ENCODE results near the gene RGS6. TPM values are rescaled to one million over a fixed set of nuclear protein-coding genes. Genes with fewer than 3 reads are reported as not detected.

The RGS6 gene
- total RNA-seq, 1 donor from 2014 or later, result 5.2 TPM

- H3K9ac ChIP-seq (ENCODE audit: low read depth in 1 of 3, low read length in 3 of 3), result no peak overlapping the region
- H3K27me3 ChIP-seq (ENCODE audit: control insufficient read depth in 3 of 3, insufficient read depth in 3 of 3, low read length in 3 of 3), result no peaks in the 10 kb centered on the region
- no peaks in the 10 kb centered on the region for H3K36me3 ChIP-seq (ENCODE audit: control insufficient read depth in 3 of 3, insufficient read depth in 3 of 3, low read length in 3 of 3)
- H3K4me1 ChIP-seq (ENCODE audit: control insufficient read depth in 3 of 3, insufficient read depth in 3 of 3, low read length in 3 of 3), result no peaks in the 10 kb centered on the region
- H3K9me3 ChIP-seq (ENCODE audit: control insufficient read depth in 3 of 3, low read length in 3 of 3), result no peaks in the 10 kb centered on the region
- no peak overlapping the region for H3K4me3 ChIP-seq (ENCODE audit: low read length in 3 of 3)
- no peak overlapping the region for H3K27ac ChIP-seq (ENCODE audit: low read depth, low read length)
Measured at GRCh38 chr14:72243309-72244293, 311.4 kb downstream of the RGS6 start.

- Histone ChIP-seq H3K4me1 (ENCODE audit: control insufficient read depth in 3 of 3, insufficient read depth in 3 of 3, low read length in 3 of 3) (no peaks in the 10 kb centered on the region), H3K9me3 (ENCODE audit: control insufficient read depth in 3 of 3, low read length in 3 of 3) (no peaks in the 10 kb centered on the region), H3K36me3 (ENCODE audit: control insufficient read depth in 3 of 3, insufficient read depth in 3 of 3, low read length in 3 of 3) (no peaks in the 10 kb centered on the region), H3K4me3 (ENCODE audit: low read length in 3 of 3) (no peak overlapping the region), H3K27ac (ENCODE audit: low read depth, low read length) (no peak overlapping the region), H3K27me3 (ENCODE audit: control insufficient read depth in 3 of 3, insufficient read depth in 3 of 3, low read length in 3 of 3) (no peaks in the 10 kb centered on the region), H3K9ac (ENCODE audit: low read depth in 1 of 3, low read length in 3 of 3) (no peak overlapping the region)
Measured at GRCh38 chr14:72247896-72248465, 315.8 kb downstream of the RGS6 start.

GRCh38 chr14:72253503-72253902 lies 321.3 kb downstream of the RGS6 start:
- H3K36me3 ChIP-seq (ENCODE audit: control insufficient read depth in 3 of 3, insufficient read depth in 3 of 3, low read length in 3 of 3), result no peaks in the 10 kb centered on the region
- H3K27me3 ChIP-seq (ENCODE audit: control insufficient read depth in 3 of 3, insufficient read depth in 3 of 3, low read length in 3 of 3), result no peaks in the 10 kb centered on the region
- H3K4me3 ChIP-seq (ENCODE audit: low read length in 3 of 3), result no peak overlapping the region
- no peak overlapping the region for H3K9ac ChIP-seq (ENCODE audit: low read depth in 1 of 3, low read length in 3 of 3)
- H3K9me3 ChIP-seq (ENCODE audit: control insufficient read depth in 3 of 3, low read length in 3 of 3), result peaks cover 0 to 5% (median 3%) of the 10 kb centered on the region in 3 donors
- H3K27ac ChIP-seq (ENCODE audit: low read depth, low read length), result no peak overlapping the region
- H3K4me1 ChIP-seq (ENCODE audit: control insufficient read depth in 3 of 3, insufficient read depth in 3 of 3, low read length in 3 of 3), result no peaks in the 10 kb centered on the region

GRCh38 chr14:72254202-72254936 lies 322.1 kb downstream of the RGS6 start:
- Histone ChIP-seq H3K27me3 (ENCODE audit: control insufficient read depth in 3 of 3, insufficient read depth in 3 of 3, low read length in 3 of 3) (no peaks in the 10 kb centered on the region), H3K4me1 (ENCODE audit: control insufficient read depth in 3 of 3, insufficient read depth in 3 of 3, low read length in 3 of 3) (no peaks in the 10 kb centered on the region), H3K9me3 (ENCODE audit: control insufficient read depth in 3 of 3, low read length in 3 of 3) (peaks cover 0 to 5% (median 3%) of the 10 kb centered on the region in 3 donors), H3K36me3 (ENCODE audit: control insufficient read depth in 3 of 3, insufficient read depth in 3 of 3, low read length in 3 of 3) (no peaks in the 10 kb centered on the region), H3K9ac (ENCODE audit: low read depth in 1 of 3, low read length in 3 of 3) (no peak overlapping the region), H3K4me3 (ENCODE audit: low read length in 3 of 3) (no peak overlapping the region), H3K27ac (ENCODE audit: low read depth, low read length) (no peak overlapping the region)

GRCh38 chr14:72254937-72255472 lies 322.8 kb downstream of the RGS6 start:
- no peaks in the 10 kb centered on the region for H3K36me3 ChIP-seq (ENCODE audit: control insufficient read depth in 3 of 3, insufficient read depth in 3 of 3, low read length in 3 of 3)
- H3K9ac ChIP-seq (ENCODE audit: low read depth in 1 of 3, low read length in 3 of 3), result no peak overlapping the region
- no peak overlapping the region for H3K27ac ChIP-seq (ENCODE audit: low read depth, low read length)
- H3K4me3 ChIP-seq (ENCODE audit: low read length in 3 of 3), result no peak overlapping the region
- H3K4me1 ChIP-seq (ENCODE audit: control insufficient read depth in 3 of 3, insufficient read depth in 3 of 3, low read length in 3 of 3), result no peaks in the 10 kb centered on the region
- H3K9me3 ChIP-seq (ENCODE audit: control insufficient read depth in 3 of 3, low read length in 3 of 3), result peaks cover 0 to 5% (median 3%) of the 10 kb centered on the region in 3 donors
- H3K27me3 ChIP-seq (ENCODE audit: control insufficient read depth in 3 of 3, insufficient read depth in 3 of 3, low read length in 3 of 3), result no peaks in the 10 kb centered on the region

- Histone ChIP-seq H3K4me3 (ENCODE audit: low read length in 3 of 3) (no peak overlapping the region), H3K9ac (ENCODE audit: low read depth in 1 of 3, low read length in 3 of 3) (no peak overlapping the region), H3K27ac (ENCODE audit: low read depth, low read length) (no peak overlapping the region), H3K9me3 (ENCODE audit: control insufficient read depth in 3 of 3, low read length in 3 of 3) (peaks cover 0 to 5% (median 3%) of the 10 kb centered on the region in 3 donors), H3K36me3 (ENCODE audit: control insufficient read depth in 3 of 3, insufficient read depth in 3 of 3, low read length in 3 of 3) (no peaks in the 10 kb centered on the region), H3K4me1 (ENCODE audit: control insufficient read depth in 3 of 3, insufficient read depth in 3 of 3, low read length in 3 of 3) (no peaks in the 10 kb centered on the region), H3K27me3 (ENCODE audit: control insufficient read depth in 3 of 3, insufficient read depth in 3 of 3, low read length in 3 of 3) (no peaks in the 10 kb centered on the region)
Measured at GRCh38 chr14:72256055-72256454, 323.8 kb downstream of the RGS6 start.

- Histone ChIP-seq H3K27me3 (ENCODE audit: control insufficient read depth in 3 of 3, insufficient read depth in 3 of 3, low read length in 3 of 3) (no peaks in the 10 kb centered on the region), H3K36me3 (ENCODE audit: control insufficient read depth in 3 of 3, insufficient read depth in 3 of 3, low read length in 3 of 3) (no peaks in the 10 kb centered on the region), H3K4me1 (ENCODE audit: control insufficient read depth in 3 of 3, insufficient read depth in 3 of 3, low read length in 3 of 3) (no peaks in the 10 kb centered on the region), H3K4me3 (ENCODE audit: low read length in 3 of 3) (no peak overlapping the region), H3K27ac (ENCODE audit: low read depth, low read length) (no peak overlapping the region), H3K9ac (ENCODE audit: low read depth in 1 of 3, low read length in 3 of 3) (no peak overlapping the region), H3K9me3 (ENCODE audit: control insufficient read depth in 3 of 3, low read length in 3 of 3) (peaks cover 0 to 6% (median 0%) of the 10 kb centered on the region in 3 donors)
Measured at GRCh38 chr14:72261068-72261467, 328.8 kb downstream of the RGS6 start.

- Histone ChIP-seq H3K27me3 (ENCODE audit: control insufficient read depth in 3 of 3, insufficient read depth in 3 of 3, low read length in 3 of 3) (no peaks in the 10 kb centered on the region), H3K9ac (ENCODE audit: low read depth in 1 of 3, low read length in 3 of 3) (no peak overlapping the region), H3K4me1 (ENCODE audit: control insufficient read depth in 3 of 3, insufficient read depth in 3 of 3, low read length in 3 of 3) (no peaks in the 10 kb centered on the region), H3K27ac (ENCODE audit: low read depth, low read length) (no peak overlapping the region), H3K4me3 (ENCODE audit: low read length in 3 of 3) (no peak overlapping the region), H3K36me3 (ENCODE audit: control insufficient read depth in 3 of 3, insufficient read depth in 3 of 3, low read length in 3 of 3) (no peaks in the 10 kb centered on the region), H3K9me3 (ENCODE audit: control insufficient read depth in 3 of 3, low read length in 3 of 3) (peaks cover 0 to 2% (median 0%) of the 10 kb centered on the region in 3 donors)
Measured at GRCh38 chr14:72262771-72263170, 330.5 kb downstream of the RGS6 start.

- Histone ChIP-seq H3K27me3 (ENCODE audit: control insufficient read depth in 3 of 3, insufficient read depth in 3 of 3, low read length in 3 of 3) (no peaks in the 10 kb centered on the region), H3K36me3 (ENCODE audit: control insufficient read depth in 3 of 3, insufficient read depth in 3 of 3, low read length in 3 of 3) (no peaks in the 10 kb centered on the region), H3K4me1 (ENCODE audit: control insufficient read depth in 3 of 3, insufficient read depth in 3 of 3, low read length in 3 of 3) (no peaks in the 10 kb centered on the region), H3K9ac (ENCODE audit: low read depth in 1 of 3, low read length in 3 of 3) (no peak overlapping the region), H3K27ac (ENCODE audit: low read depth, low read length) (no peak overlapping the region), H3K4me3 (ENCODE audit: low read length in 3 of 3) (no peak overlapping the region), H3K9me3 (ENCODE audit: control insufficient read depth in 3 of 3, low read length in 3 of 3) (peaks cover 0 to 2% (median 0%) of the 10 kb centered on the region in 3 donors)
Measured at GRCh38 chr14:72264716-72265115, 332.5 kb downstream of the RGS6 start.

All from skeletal muscle tissue (tissue), 4 donors.